A549 treated with CpdA at 1 μM for 4 hours (cell line): ENCODE data around the gene CCL28. TPM values are rescaled to one million over a fixed set of nuclear protein-coding genes. Genes with fewer than 3 reads are reported as not detected.

Experiments
- total RNA-seq: library from RNA; stranded (reverse); fragments of 200-300 nt; extraction: Qiagen RNA extraction; gene quantifications from 5 replicates; pipeline ENCODE4 v1.2.3, GENCODE V29; 2022; ENCODE audit warnings: low read depth

Gene CCL28
- total RNA-seq: 0.14 to 0.29 TPM (median 0.20 TPM) in 5 replicates

GRCh38 chr5:43412156-43412555 lies at the start of gene CCL28:
Gene CCL28 (minus strand): TSS chr5:43412391. CDS start chr5:43412316, 75 bp downstream.

Other genes with a start within 250 kb of the CCL28 start
- gene NIM1K, start 220.2 kb downstream of the CCL28 start, total RNA-seq: 0.27 to 0.41 TPM (median 0.33 TPM) in 4 of 5 replicates, not detected in the other
- 47.8 to 59.0 TPM (median 55.7 TPM) in 5 replicates for gene HMGCS1, start 99.0 kb downstream of the CCL28 start, total RNA-seq
- 17.0 to 21.1 TPM (median 21.0 TPM) in 5 replicates for gene TMEM267, start 71.5 kb upstream of the CCL28 start, total RNA-seq
- gene C5orf34, start 102.8 kb upstream of the CCL28 start, total RNA-seq: 5.0 to 5.4 TPM (median 5.3 TPM) in 5 replicates
- 102 to 127 TPM (median 112 TPM) in 5 replicates for gene PAIP1, start 144.7 kb upstream of the CCL28 start, total RNA-seq
- 10.6 to 14.9 TPM (median 12.0 TPM) in 5 replicates for gene NNT, start 190.8 kb upstream of the CCL28 start, total RNA-seq